Transverse colon (tissue), 4 donors: ENCODE results near the gene CPNE7.

ENCODE experiments used
- EP300 ChIP-seq: sonication (generic); formaldehyde crosslinking; IDR thresholded peaks from one replicate; pipeline ENCODE4 v1.6.1; 2017; ENCODE audit warnings: antibody characterized with exemption, low read depth
- POLR2A ChIP-seq: fragments of 450-650 bp; IDR thresholded peaks from one replicate; pipeline ENCODE4 v1.6.1; 2016; ENCODE audit warnings: antibody characterized with exemption, mild to moderate bottlenecking, moderate library complexity
- POLR2AphosphoS5 ChIP-seq, 3 donors: sonication (generic); formaldehyde crosslinking; IDR thresholded peaks; one replicate each; pipeline ENCODE4 v1.6.1; 2016; ENCODE audit warnings: antibody characterized with exemption in 3 of 3
- TF ChIP-seq, protein P1 (sequence below), 5 experiments: fragments of 200-600 bp in 3 of 5; fragments of 450-650 bp in 2 of 5; sonication (generic) in 3 of 5; IDR thresholded peaks; 1 replicate in 2 of 5; 2 replicates in 3 of 5; pipeline ENCODE4 v1.5.1; 2016 to 2017; ENCODE audit warnings: antibody characterized with exemption in 5 of 5, inconsistent platforms in 3 of 5, mild to moderate bottlenecking in 2 of 5, moderate library complexity in 1 of 5

DNA sequence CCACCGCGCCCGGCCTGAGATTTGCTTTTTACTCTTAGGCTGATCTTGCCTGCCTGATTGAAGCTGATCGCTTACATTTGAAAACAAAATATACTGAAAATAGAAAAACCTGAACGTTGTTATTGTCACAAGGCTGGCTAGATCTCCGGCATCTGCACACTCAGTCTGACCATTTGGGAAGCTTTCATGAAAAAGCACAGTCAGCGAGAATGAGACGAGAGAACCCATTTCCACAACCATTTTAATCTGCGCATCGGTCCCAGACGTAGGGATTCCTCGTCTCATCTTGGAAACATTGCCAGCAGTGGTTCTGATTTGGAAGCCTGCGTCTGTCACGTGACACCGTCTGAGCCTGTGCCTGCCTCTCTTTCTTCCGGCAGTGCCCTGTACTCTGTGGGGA is 46.5 kb upstream of the CPNE7 start:
- TF ChIP-seq, protein P1, sequence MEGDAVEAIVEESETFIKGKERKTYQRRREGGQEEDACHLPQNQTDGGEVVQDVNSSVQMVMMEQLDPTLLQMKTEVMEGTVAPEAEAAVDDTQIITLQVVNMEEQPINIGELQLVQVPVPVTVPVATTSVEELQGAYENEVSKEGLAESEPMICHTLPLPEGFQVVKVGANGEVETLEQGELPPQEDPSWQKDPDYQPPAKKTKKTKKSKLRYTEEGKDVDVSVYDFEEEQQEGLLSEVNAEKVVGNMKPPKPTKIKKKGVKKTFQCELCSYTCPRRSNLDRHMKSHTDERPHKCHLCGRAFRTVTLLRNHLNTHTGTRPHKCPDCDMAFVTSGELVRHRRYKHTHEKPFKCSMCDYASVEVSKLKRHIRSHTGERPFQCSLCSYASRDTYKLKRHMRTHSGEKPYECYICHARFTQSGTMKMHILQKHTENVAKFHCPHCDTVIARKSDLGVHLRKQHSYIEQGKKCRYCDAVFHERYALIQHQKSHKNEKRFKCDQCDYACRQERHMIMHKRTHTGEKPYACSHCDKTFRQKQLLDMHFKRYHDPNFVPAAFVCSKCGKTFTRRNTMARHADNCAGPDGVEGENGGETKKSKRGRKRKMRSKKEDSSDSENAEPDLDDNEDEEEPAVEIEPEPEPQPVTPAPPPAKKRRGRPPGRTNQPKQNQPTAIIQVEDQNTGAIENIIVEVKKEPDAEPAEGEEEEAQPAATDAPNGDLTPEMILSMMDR (IDR thresholded peaks at IDR 0.05) = no peak
- TF ChIP-seq EP300 (no peak), POLR2A (no peak), POLR2AphosphoS5 (IDR thresholded peaks at IDR 0.05) (no peak)
